K562 (cell line): Measurements from ENCODE around the gene SLC25A5. TPM values are rescaled to one million over a fixed set of nuclear protein-coding genes. Genes with fewer than 3 reads are reported as not detected.

Experiments
- ADNP ChIP-seq: fragments of 200-800 bp; sonication (Bioruptor generic); IDR thresholded peaks from 2 replicates; pipeline ENCODE4 v1.6.1; 2016; ENCODE audit warnings: missing genetic modification characterization, missing compliant biosample characterization
- BHLHE40 ChIP-seq: IDR thresholded peaks from 2 replicates; pipeline ENCODE4 v1.6.1; 2011; ENCODE audit warnings: low read length, improper control_type of control experiment
- DIDO1 ChIP-seq: fragments of 450-650 bp; IDR thresholded peaks from 2 replicates; pipeline ENCODE4 v1.6.1; 2016; ENCODE audit warnings: low read depth, missing biosample characterization, missing genetic modification characterization
- ELF2 ChIP-seq: fragments of 250-450 bp; sonication (Bioruptor Pico); IDR thresholded peaks from 2 replicates; pipeline ENCODE4 v1.5.0; 2021; ENCODE audit warnings: mild to moderate bottlenecking
- ESRRA ChIP-seq: fragments of 450-650 bp; IDR thresholded peaks from 2 replicates; pipeline ENCODE4 v1.6.1; 2014; ENCODE audit warnings: low read depth, mild to moderate bottlenecking, moderate library complexity, borderline replicate concordance
- FOSL1 ChIP-seq: fragments of 200-800 bp; sonication (Bioruptor generic); conservative IDR thresholded peaks from 2 replicates; pipeline ENCODE4 v1.6.1; 2016; ENCODE audit warnings: missing genetic modification characterization, missing compliant biosample characterization
- FOXP4 ChIP-seq: sonication (generic); formaldehyde crosslinking; IDR thresholded peaks from 2 replicates; pipeline ENCODE4 v1.8.0; 2022; ENCODE audit warnings: mild to moderate bottlenecking, missing genetic modification reagents, borderline replicate concordance
- GTF2A2 ChIP-seq: IDR thresholded peaks from 2 replicates; pipeline ENCODE4 v1.6.1; 2016; ENCODE audit warnings: mild to moderate bottlenecking, missing genetic modification characterization, missing compliant biosample characterization
- GTF3C2 ChIP-seq: IDR thresholded peaks from 3 replicates; pipeline ENCODE4 v1.6.1; 2011; ENCODE audit warnings: borderline replicate concordance, mild to moderate bottlenecking, moderate library complexity; ENCODE audit not compliant: insufficient read length; ENCODE audit errors: extremely low read depth
- MCM2 ChIP-seq: fragments of 450-650 bp; IDR thresholded peaks from 2 replicates; pipeline ENCODE4 v1.6.1; 2017; ENCODE audit warnings: low read depth, mild to moderate bottlenecking
- MEIS2 ChIP-seq: fragments of 450-650 bp; IDR thresholded peaks from 2 replicates; pipeline ENCODE4 v1.6.1; 2014; ENCODE audit warnings: mild to moderate bottlenecking; ENCODE audit not compliant: partially characterized antibody
- NEUROD1 ChIP-seq: fragments of 150-350 bp; IDR thresholded peaks from 2 replicates; pipeline ENCODE4 v1.6.1; 2014; ENCODE audit warnings: borderline replicate concordance, low read length, low read depth; ENCODE audit not compliant: partially characterized antibody
- PCBP1 ChIP-seq: fragments of 200-400 bp; formaldehyde crosslinking; IDR thresholded peaks from 2 replicates; pipeline ENCODE4 v1.6.1; 2018; ENCODE audit warnings: mild to moderate bottlenecking, low read depth, low read length; ENCODE audit not compliant: poor library complexity, severe bottlenecking
- PHB ChIP-seq: fragments of 250-450 bp; sonication (Bioruptor Pico); IDR thresholded peaks from 2 replicates; pipeline ENCODE4 v1.5.0; 2021
- PTBP1 ChIP-seq: fragments of 200-400 bp; formaldehyde crosslinking; IDR thresholded peaks from 2 replicates; pipeline ENCODE4 v1.6.1; 2017; ENCODE audit warnings: low read depth, low read length
- RAD51 ChIP-seq: fragments of 450-650 bp; IDR thresholded peaks from 2 replicates; pipeline ENCODE4 v1.7.1; 2016; ENCODE audit warnings: low read depth, mild to moderate bottlenecking, borderline replicate concordance
- RB1 ChIP-seq: fragments of 450-650 bp; IDR thresholded peaks from 2 replicates; pipeline ENCODE4 v1.6.1; 2017; ENCODE audit warnings: low read depth, mild to moderate bottlenecking
- SMAD1 ChIP-seq: fragments of 150-350 bp; IDR thresholded peaks from 2 replicates; pipeline ENCODE4 v1.6.1; 2014; ENCODE audit warnings: low read length, low read depth; ENCODE audit not compliant: partially characterized antibody
- SUPT5H ChIP-seq: fragments of 450-650 bp; IDR thresholded peaks from 2 replicates; pipeline ENCODE4 v1.6.1; 2016
- TCFL5 ChIP-seq: fragments of 250-450 bp; sonication (Bioruptor Pico); conservative IDR thresholded peaks from 2 replicates; pipeline ENCODE4 v1.6.1; 2021; ENCODE audit warnings: mild to moderate bottlenecking, moderate library complexity, matching md5 sums
- TFAM ChIP-seq: fragments of 250-450 bp; sonication (Bioruptor Pico); conservative IDR thresholded peaks from 2 replicates; pipeline ENCODE4 v1.5.0; 2021; ENCODE audit warnings: mild to moderate bottlenecking, moderate library complexity
- ZBTB8A ChIP-seq: fragments of 450-650 bp; IDR thresholded peaks from 2 replicates; pipeline ENCODE4 v1.6.1; 2018; ENCODE audit warnings: mild to moderate bottlenecking, moderate library complexity; ENCODE audit not compliant: partially characterized antibody
- ZNF184 ChIP-seq: sonication (generic); formaldehyde crosslinking; IDR thresholded peaks from 2 replicates; pipeline ENCODE4 v1.5.0; 2020; ENCODE audit warnings: missing genetic modification reagents
- polyA plus RNA-seq, 8 experiments: library from polyadenylated mRNA; depleted of rRNA in 4 of 8; stranded (reverse) in 5 of 8; unstranded in 3 of 8; fragments of >200 nt; fragmentation: Nextera tagmentation in 2 of 8; fragmentation: Illumina TruSeq in 1 of 8; extraction: Ambion mirVana in 2 of 8; extraction: Trizol in 1 of 8; gene quantifications; 2 replicates each; pipeline versions ENCODE4 v1.2.1 to v1.2.3, GENCODE V29; 2011 to 2014; ENCODE audit warnings: inconsistent platforms in 1 of 8, missing spikeins in 1 of 8
- total RNA-seq, 7 experiments: library from RNA; depleted of rRNA in 6 of 7; stranded (reverse); fragments of >200 nt in 6 of 7; fragmentation: Illumina TruSeq in 2 of 7; extraction: Trizol in 2 of 7; gene quantifications; 2 replicates each; pipeline versions ENCODE4 v1.2.1 to v1.2.3, GENCODE V29; 2011 to 2021; ENCODE audit warnings: low replicate concordance in 1 of 7
- TF ChIP-seq, protein P1 (sequence below): fragments of 250-450 bp; sonication (Bioruptor Pico); IDR thresholded peaks from 2 replicates; pipeline ENCODE4 v1.8.0; 2022; ENCODE audit warnings: moderate library complexity, mild to moderate bottlenecking, inconsistent platforms

The SLC25A5 gene
- total and polyA plus RNA-seq, 9 of the 15 experiments (the other 6 are each of a cell fraction or from before 2014, with no cell fraction given), result 470 to 5,247 (median 596) TPM

GRCh38 chrX:119467842-119468550, at the start of gene SLC25A5 (continued):
- TF ChIP-seq PTBP1 (no peak), ZBTB8A (no peak), MEIS2 (no peak), SMAD1 (peak; percentile 75), PHB (CRISPR knock-in tag) (no peak), TFAM (CRISPR knock-in tag) (no peak), RAD51 (peak; percentile 43; the same call in 1 of the 2 replicates), TCFL5 (CRISPR knock-in tag) (no peak), ZNF184 (CRISPR knock-in tag) (no peak), FOXP4 (CRISPR knock-in tag) (no peak), GTF2A2 (no peak), ESRRA (peak; percentile 7; the same call in 1 of the 2 replicates), ADNP (tag) (no peak), DIDO1 (no peak), GTF3C2 (no peak), MCM2 (no peak), NEUROD1 (no peak), ELF2 (no peak), FOSL1 (no peak), SUPT5H (peak; percentile 99), PCBP1 (no peak), RB1 (peak; percentile 37; the same call in 1 of the 2 replicates), BHLHE40 (peak; percentile 96)
- TF ChIP-seq, protein P1, sequence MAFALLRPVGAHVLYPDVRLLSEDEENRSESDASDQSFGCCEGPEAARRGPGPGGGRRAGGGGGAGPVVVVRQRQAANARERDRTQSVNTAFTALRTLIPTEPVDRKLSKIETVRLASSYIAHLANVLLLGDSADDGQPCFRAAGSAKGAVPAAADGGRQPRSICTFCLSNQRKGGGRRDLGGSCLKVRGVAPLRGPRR (CRISPR knock-in tag), result no peak
